Transverse colon (tissue), 4 donors: ENCODE measurements around the gene SH3BP5L. TPM values are rescaled to one million over a fixed set of nuclear protein-coding genes. Genes with fewer than 3 reads are reported as not detected.

ENCODE experiments used
- DNase-seq: peaks from one replicate; pipeline ENCODE4 v3.0.0-alpha.2; 2019
- H3K27ac ChIP-seq, 4 donors: fragments of 200-600 bp; sonication (generic); 2 replicates each; pipeline ENCODE4 v1.5.1; 2016 to 2018; ENCODE audit warnings: inconsistent platforms in 4 of 4
- H3K27me3 ChIP-seq: fragments of 200-600 bp; sonication (generic); 2 replicates; pipeline ENCODE4 v1.5.1; 2017; ENCODE audit warnings: inconsistent platforms
- H3K36me3 ChIP-seq, 4 donors: fragments of 200-600 bp; sonication (generic); 2 replicates each; pipeline ENCODE4 v1.5.1; 2017 to 2019; ENCODE audit warnings: inconsistent platforms in 4 of 4
- H3K4me1 ChIP-seq, 4 donors: fragments of 200-600 bp; sonication (generic); 2 replicates each; pipeline ENCODE4 v1.5.1; 2017 to 2020; ENCODE audit warnings: inconsistent platforms in 4 of 4
- H3K4me3 ChIP-seq, 4 donors: fragments of 200-600 bp; sonication (generic); 1 replicate in 1 of 4; 2 replicates in 3 of 4; pipeline versions ENCODE4 v1.5.1 to v1.6.1; 2017 to 2019; ENCODE audit warnings: inconsistent platforms in 4 of 4
- H3K9me3 ChIP-seq, 2 donors: fragments of 200-600 bp; sonication (generic); 2 replicates each; pipeline ENCODE4 v1.5.1; 2017 to 2019; ENCODE audit warnings: inconsistent platforms in 2 of 2
- CTCF ChIP-seq, 5 experiments: fragments of 200-600 bp in 3 of 5; fragments of 450-650 bp in 2 of 5; sonication (generic) in 3 of 5; IDR thresholded peaks; 1 replicate in 2 of 5; 2 replicates in 3 of 5; pipeline ENCODE4 v1.5.1; 2016 to 2017; ENCODE audit warnings: antibody characterized with exemption in 5 of 5, inconsistent platforms in 3 of 5, mild to moderate bottlenecking in 2 of 5, moderate library complexity in 1 of 5
- EP300 ChIP-seq: sonication (generic); formaldehyde crosslinking; IDR thresholded peaks from one replicate; pipeline ENCODE4 v1.6.1; 2017; ENCODE audit warnings: antibody characterized with exemption, low read depth
- POLR2A ChIP-seq: fragments of 450-650 bp; IDR thresholded peaks from one replicate; pipeline ENCODE4 v1.6.1; 2016; ENCODE audit warnings: antibody characterized with exemption, mild to moderate bottlenecking, moderate library complexity
- POLR2AphosphoS5 ChIP-seq, 3 donors: sonication (generic); formaldehyde crosslinking; IDR thresholded peaks; one replicate each; pipeline ENCODE4 v1.6.1; 2016; ENCODE audit warnings: antibody characterized with exemption in 3 of 3
- WGBS, 2 donors: methylation state at CpG; one replicate each; pipeline ENCODE4 v1.1.5; 2018; ENCODE audit warnings: low coverage in 1 of 2; 5-methylcytosine and 5-hydroxymethylcytosine counted together
- in situ Hi-C, 4 donors: fragments of 200-750 bp; cut with MboI; loops; one replicate each; pipeline versions ENCODE4 v1.15.0 to v1.15.1; 2017; ENCODE audit warnings: low sequenced_read_pairs in 3 of 4, low pct_ligation_motif_present in 1 of 4, low pct_unique_long_range_greater_than_20kb in 1 of 4
- intact Hi-C: fragments of 100-400 bp; cut with DNase I; formaldehyde crosslinking; loops from one replicate; pipeline ENCODE4 v1.15.1; 2023; ENCODE audit warnings: low total_unique reads
- total RNA-seq, 4 donors: library from RNA; depleted of rRNA; stranded (reverse); fragments of >200 nt; gene quantifications; one replicate each; pipeline ENCODE4 v1.1.0, GENCODE V29; 2016

SH3BP5L gene
- total RNA-seq, 4 donors from 2014 or later = 28.1 to 36.2 (median 31.4) TPM

- Histone ChIP-seq H3K27ac (peak overlapping the region; percentile 94 to 99 (median 96)), H3K36me3 (no peaks in the 10 kb centered on the region), H3K9me3 (no peaks in the 10 kb centered on the region), H3K4me3 (peak overlapping the region; percentile 51 to 65 (median 58)), H3K4me1 (peaks cover 0 to 11% (median 3%) of the 10 kb centered on the region in 4 donors), H3K27me3 (no peaks in the 10 kb centered on the region)
- WGBS, 2 donors = 3 to 4% methylated on average over 5 to 31 of the region's 31 CpGs
- intact Hi-C loops = no loop called here
- peak; percentile 66 for DNase-seq
- TF ChIP-seq EP300 (no peak), POLR2AphosphoS5 (IDR thresholded peaks at IDR 0.05) (peak in 1 of 3 donors; percentile 8)
- in situ Hi-C loops = no loop called here
Observed at GRCh38 chr1:248872752-248873408, 47.2 kb upstream of the SH3BP5L start.

DNA sequence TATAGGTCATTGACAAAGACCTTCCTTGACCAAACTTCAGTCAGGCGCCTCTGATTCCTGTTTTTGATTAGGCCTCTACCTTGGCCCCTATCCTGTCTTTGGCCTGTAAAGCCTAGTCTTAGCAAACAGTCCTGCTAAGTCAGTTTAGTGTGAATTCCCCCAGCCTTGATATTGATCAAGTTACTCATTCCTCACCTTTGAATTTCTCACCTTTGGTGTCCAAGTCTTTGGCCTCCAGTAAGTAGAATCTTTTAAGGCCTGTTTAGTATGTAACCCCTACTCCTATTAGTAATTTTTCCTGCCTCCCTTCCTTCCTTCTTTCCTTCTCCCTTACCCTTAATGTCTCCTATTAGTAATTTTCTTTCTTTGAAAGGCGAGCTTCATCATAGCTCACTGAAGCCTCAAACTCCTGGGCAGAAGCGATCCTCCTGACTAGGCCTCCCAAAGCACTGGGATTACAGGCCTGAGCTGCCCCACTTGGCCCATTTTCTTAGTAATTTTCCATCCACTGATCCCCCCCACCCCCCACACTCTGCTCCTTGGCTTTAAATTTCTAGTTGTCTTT is 46.2 kb upstream of the SH3BP5L start:
- Histone ChIP-seq H3K4me3 (no peak overlapping the region), H3K9me3 (no peaks in the 10 kb centered on the region), H3K27me3 (no peaks in the 10 kb centered on the region), H3K27ac (peak overlapping the region in 3 of 4 donors; percentile 94 to 99 (median 97)), H3K4me1 (peaks cover 0 to 11% (median 3%) of the 10 kb centered on the region in 4 donors), H3K36me3 (no peaks in the 10 kb centered on the region)
- TF ChIP-seq POLR2AphosphoS5 (IDR thresholded peaks at IDR 0.05) = no peak
- no peak for TF ChIP-seq POLR2A
- no peak for TF ChIP-seq CTCF (IDR thresholded peaks at IDR 0.05)
- no peak for TF ChIP-seq EP300
- in situ Hi-C loops (no loop called here), intact Hi-C loops (no loop called here)
- WGBS, 2 donors = 95 to 100% methylated on average over 2 to 3 of the region's 3 CpGs
- DNase-seq = no peak

GRCh38 chr1:248862998-248863881 is 37.5 kb upstream of the SH3BP5L start:
- intact Hi-C loops = no loop called here
- Histone ChIP-seq H3K36me3 (no peaks in the 10 kb centered on the region), H3K9me3 (no peaks in the 10 kb centered on the region), H3K4me1 (peaks cover 5 to 27% (median 20%) of the 10 kb centered on the region in 4 donors), H3K4me3 (peak overlapping the region; percentile 31 to 65 (median 43)), H3K27me3 (no peaks in the 10 kb centered on the region), H3K27ac (peak overlapping the region; percentile 81 to 86 (median 83))
- peak; percentile 93 for DNase-seq
- TF ChIP-seq CTCF (IDR thresholded peaks at IDR 0.05) (no peak), EP300 (no peak), POLR2AphosphoS5 (IDR thresholded peaks at IDR 0.05) (peak; percentile 64 to 78 (median 64)), POLR2A (peak; percentile 74)
- WGBS, 2 donors = 18% methylated on average over 40 of the region's 46 CpGs; no CpG with 5 or more reads in 1 of the 2 donors
- in situ Hi-C loops = no loop called here

- Histone ChIP-seq H3K9me3 (no peaks in the 10 kb centered on the region), H3K27ac (peak overlapping the region; percentile 81 to 86 (median 83)), H3K36me3 (no peaks in the 10 kb centered on the region), H3K4me3 (peak overlapping the region in 3 of 4 donors; percentile 34 to 65 (median 52)), H3K27me3 (no peaks in the 10 kb centered on the region), H3K4me1 (peaks cover 8 to 31% (median 24%) of the 10 kb centered on the region in 4 donors)
- no peak for DNase-seq
- TF ChIP-seq CTCF (IDR thresholded peaks at IDR 0.05) (no peak), EP300 (no peak), POLR2AphosphoS5 (IDR thresholded peaks at IDR 0.05) (no peak), POLR2A (no peak)
- in situ Hi-C loops = no loop called here
- WGBS, 2 donors = 4 to 40% methylated on average over 1 to 4 of the region's 4 CpGs
- intact Hi-C loops = no loop called here
Observed at GRCh38 chr1:248862695-248862997, 36.9 kb upstream of the SH3BP5L start.
